IPS-NIHi7 (cell line): ENCODE measurements around the gene AP3M1.
A peak's percentile ranks its signal among the peaks of the same experiment; 100 is the strongest.

Experiments used
- DNase-seq: peaks from one replicate; pipeline ENCODE4 v3.0.0; 2012; ENCODE audit warnings: mixed read lengths; ENCODE audit errors: extremely low spot score

Gene AP3M1

GRCh38 chr10:74114041-74114448 lies 36.6 kb downstream of the AP3M1 start:
- DNase-seq, result no peak

DNA sequence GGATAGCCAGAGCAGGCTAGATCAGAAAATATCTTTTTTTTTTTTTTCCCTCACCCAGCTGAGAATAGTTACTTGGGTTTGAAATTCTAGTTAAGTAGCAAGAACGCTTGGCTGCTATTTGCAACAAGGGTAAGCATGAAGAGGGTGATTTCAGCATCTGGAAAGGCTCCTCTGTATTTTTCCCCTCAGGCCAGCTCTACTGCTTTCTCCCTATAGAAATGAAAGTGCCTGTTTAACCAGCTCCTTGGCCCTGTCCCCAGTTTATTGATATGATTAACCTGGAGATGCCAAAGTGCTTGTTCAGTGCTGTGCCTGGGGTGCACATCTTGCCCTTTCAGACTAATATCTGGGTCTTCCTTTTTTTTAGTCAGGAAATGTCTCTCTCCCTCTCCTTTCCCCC lies 37.1 kb downstream of the AP3M1 start:
- DNase-seq, result no peak

- no peak for DNase-seq
Measured at GRCh38 chr10:74111799-74112198, 38.8 kb downstream of the AP3M1 start.

DNA sequence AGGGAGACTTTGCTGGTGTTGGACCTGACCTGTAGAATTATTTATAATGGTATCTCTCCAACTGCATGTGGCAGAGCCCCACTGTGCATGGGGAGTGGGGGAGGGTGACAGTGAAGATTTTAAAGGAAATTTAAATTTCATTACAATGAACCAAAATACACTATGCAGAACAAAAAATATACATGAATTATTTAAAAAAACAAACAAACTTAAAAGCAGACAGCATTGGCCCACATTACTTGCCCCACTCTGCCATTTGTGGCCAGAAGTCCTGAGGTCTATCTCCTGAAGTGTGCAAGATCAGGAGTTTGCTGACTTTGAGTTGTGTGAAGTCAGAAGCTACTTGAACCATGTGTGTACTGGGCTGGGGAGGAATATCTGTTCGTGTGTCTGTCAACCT lies 40.5 kb downstream of the AP3M1 start:
- no peak for DNase-seq

DNA sequence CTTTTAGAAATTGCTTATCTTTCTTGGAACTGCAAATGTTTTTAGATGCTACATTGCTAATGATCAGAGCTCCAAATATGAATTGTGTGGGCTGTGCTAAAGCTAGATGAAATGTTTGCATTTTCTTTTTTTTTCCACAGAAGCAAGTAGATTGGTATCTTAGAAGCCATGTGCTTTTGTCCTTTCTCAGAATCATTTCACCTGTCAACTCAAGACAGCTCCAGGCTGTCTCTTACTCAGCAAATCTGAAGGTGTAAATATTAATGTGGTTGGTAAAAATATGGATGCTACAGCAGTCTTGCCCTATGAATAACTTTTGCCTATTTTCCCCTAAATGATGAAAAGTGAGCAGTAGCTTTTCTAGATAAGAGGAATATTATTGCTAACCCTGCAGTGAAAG lies 41.2 kb downstream of the AP3M1 start:
- no peak for DNase-seq

DNA sequence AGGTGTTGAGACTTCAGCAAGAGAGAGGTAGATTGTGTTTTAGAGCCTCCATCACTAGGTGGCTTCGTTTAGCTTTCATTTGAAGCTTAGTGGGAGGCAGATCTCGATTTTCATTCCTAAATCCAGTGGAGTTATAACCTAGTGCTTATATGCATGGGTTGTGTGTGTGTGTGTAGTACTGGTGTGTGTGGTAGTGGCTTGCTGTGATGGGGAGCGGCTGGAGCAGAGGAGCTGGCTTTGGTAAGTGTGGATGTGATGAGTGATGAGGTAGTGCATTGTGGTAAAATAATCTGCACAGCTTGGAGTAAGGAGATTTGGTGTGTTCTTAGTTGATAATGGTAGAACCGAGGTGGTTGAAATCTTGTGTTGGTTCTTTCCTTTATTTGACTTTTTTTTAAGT lies 43.2 kb downstream of the AP3M1 start:
- no peak for DNase-seq

- DNase-seq, result no peak
Measured at GRCh38 chr10:74104996-74105395, 45.6 kb downstream of the AP3M1 start.

GRCh38 chr10:74104480-74104879 lies 46.1 kb downstream of the AP3M1 start:
- DNase-seq, result no peak

DNA sequence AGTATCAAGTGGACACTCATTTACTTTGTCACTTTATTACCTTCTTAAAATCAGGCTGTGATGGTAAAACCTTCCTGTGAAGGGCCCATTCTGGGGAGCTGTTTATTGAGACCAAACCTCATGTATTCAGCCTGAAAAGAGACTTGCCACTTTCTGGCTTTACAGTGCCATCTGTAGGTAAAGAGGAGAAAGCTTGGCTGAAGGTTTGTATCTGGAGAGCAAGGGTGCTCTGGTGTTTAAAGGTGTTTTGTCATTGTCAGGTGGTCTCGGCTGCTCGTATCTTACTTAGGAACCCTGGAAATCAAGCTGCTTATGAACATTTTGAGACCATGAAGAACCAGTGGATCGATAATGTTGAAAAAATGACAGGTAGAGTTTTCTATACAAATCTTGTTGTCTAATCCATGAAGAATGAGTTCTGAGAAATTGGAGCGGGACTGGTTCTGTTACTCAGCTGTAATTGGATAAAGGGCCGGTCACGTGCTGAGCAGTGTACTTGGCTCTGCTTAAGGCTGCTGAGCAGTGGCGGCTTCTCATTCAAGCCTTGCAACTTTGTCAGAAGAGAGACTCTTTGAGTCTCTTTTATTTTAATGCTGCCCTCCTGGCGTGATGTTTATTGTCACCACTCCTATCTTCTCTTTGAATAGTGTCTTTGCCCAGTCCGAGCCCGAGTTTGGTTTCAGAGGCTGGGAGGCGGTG lies 46.9 kb downstream of the AP3M1 start:
- peak; percentile 33 for DNase-seq

GRCh38 chr10:74099836-74100235 lies 50.8 kb downstream of the AP3M1 start:
- DNase-seq, result no peak

GRCh38 chr10:74099420-74099819 lies 51.2 kb downstream of the AP3M1 start:
- DNase-seq, result no peak

GRCh38 chr10:74097776-74098175 lies 52.9 kb downstream of the AP3M1 start:
- DNase-seq, result no peak

DNA sequence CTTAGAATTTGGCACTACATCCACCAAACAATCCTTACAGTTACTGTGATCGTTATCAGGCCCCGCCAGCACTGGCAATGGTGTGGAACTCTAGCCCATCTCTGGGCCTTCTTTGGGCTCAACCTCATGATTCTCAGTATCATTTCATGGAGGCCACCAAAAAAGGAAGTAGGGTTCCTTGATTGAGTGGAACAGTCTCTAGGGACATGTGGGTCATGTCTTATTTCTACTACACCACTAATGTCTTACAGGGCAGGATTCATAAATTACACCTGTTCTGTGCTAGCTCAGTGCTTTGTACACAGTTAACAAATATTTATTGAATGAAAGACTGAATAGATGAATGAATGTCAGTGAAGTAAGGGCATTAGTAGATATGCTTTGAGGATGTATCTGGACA lies 53.9 kb downstream of the AP3M1 start:
- no peak for DNase-seq

DNA sequence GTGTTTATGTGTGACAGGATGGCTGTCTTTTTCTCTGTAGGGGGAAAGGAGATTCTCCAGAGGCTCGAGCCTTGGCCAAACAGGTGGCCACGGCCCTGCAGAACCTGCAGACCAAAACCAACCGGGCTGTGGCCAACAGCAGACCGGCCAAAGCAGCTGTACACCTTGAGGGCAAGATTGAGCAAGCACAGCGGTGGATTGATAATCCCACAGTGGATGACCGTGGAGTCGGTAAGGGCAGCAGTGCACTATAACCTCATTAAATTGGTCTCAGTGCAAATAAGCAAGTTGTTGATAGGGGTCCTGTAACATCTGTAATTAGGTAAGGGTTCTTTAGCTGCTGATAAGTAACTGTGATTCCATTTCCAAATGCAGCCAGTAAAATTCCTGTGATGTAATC lies 56.4 kb downstream of the AP3M1 start:
- no peak for DNase-seq

DNA sequence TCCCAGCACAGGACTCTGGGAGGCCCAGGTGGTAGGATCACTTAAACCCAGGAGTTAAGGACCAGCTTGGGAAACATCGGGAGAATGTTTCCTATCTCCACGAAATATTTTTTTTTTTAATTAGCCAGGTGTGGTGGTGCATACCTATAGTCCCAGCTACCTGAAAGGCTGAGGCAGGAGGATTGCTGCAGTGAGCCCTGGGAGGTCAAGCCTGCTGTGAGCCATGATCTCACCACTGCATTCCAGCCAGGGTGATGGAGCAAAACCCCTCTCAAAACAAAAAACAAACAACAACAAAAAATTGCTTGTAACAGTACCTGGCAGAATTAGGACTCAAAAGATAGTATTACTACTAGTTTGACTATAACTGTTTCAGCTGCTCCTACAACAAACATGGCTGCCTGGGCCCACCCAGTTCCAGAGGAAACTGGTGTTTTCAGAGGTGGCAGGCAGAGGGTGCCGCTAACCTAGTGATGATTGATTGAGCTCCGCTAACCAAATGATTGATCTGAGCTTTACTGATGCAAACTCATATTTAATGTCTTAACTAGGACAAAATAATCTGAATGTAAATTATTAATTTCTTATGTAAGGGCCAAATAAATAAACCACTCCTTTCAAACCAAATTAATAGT lies 57.0 kb downstream of the AP3M1 start:
- DNase-seq, result no peak

DNA sequence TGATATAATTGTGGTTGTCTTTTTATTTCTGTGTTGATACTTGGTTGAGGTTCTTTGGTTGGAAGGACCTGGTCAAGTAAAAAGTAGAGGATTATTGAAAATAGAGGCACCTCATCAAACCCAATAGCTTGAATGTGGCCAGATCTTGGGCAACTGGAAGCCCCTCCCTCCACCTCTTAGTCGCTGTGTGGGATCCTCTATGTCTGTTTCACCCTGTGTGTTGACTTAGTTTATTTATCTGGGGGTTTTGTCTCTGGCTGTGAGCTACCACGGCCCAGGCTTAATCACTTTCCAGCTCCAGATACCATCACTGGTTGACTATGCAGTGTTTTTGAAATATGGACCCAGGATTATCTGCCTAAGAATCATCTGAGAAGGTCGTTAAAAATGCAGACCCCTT lies 58.3 kb downstream of the AP3M1 start:
- no peak for DNase-seq

DNA sequence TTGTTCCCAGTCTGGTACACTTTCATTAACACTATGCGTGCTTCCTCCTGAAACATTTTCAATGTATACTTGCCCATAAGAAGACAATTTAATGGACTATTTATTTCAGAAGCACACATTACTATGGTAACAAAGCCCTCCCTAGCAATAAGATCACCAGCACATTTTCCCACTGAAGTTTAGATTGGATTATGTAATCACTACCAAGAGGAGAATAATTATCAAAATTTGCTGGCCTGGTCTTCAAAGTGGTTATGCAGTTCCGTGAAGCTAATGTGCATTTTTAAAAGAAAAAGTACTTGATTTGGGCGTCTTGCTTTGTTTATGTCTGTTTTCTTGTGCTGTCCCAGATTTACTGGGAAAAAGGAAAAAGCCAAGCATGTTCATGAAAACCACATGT lies 61.9 kb downstream of the AP3M1 start:
- no peak for DNase-seq

DNA sequence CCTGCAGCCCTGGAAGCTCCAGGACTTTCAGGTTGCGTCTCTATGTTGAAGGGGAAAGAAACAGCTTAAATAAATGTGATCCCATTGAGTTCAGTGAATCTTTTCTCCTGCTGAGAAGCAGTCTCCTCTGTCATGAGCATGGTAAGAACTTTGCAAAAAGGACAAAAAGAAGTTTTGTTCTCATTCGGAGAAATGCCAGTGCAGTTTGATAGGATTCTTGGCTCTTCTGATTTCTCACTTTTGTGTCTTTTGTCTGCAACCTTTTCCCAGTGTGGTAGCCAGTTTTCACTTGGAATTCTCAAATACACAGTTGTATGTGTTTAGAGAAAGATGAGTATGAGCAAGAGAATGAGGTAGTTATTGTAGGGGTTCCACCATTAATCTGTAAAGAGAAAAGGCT lies 64.3 kb downstream of the AP3M1 start:
- no peak for DNase-seq

DNA sequence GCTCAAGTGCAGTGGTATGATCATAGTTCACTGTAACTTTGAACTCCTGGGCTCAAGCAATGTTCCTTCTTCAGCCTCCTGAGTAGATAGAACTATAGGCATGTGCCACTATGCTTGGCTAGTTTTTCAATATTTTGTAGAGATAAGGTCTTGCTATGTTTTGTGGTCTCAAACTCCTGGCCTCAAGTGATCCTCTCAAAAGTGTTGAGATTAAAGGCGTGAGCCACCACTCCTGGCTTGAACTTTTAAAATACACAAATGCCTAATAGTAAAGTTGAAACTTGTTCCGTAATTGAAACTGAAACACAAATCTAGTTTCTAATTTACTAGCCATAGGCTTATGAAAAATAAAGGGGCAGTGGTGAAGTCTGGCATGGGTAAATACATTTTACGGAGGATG lies 65.7 kb downstream of the AP3M1 start:
- no peak for DNase-seq

DNA sequence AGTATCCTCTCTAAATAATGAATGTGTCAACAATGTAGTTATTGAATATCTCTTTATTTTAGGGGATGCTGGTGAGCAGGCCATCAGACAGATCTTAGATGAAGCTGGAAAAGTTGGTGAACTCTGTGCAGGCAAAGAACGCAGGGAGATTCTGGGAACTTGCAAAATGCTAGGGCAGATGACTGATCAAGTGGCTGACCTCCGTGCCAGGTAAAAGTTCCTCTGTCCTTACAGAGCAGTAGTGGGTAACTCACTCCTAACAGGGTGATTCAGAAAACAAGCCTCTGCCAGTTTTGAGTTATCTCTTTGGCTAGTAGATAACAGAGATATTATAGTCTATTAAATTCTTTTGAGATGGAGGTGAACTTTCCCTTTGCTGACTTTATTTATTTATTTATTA lies 67.3 kb downstream of the AP3M1 start:
- no peak for DNase-seq

DNA sequence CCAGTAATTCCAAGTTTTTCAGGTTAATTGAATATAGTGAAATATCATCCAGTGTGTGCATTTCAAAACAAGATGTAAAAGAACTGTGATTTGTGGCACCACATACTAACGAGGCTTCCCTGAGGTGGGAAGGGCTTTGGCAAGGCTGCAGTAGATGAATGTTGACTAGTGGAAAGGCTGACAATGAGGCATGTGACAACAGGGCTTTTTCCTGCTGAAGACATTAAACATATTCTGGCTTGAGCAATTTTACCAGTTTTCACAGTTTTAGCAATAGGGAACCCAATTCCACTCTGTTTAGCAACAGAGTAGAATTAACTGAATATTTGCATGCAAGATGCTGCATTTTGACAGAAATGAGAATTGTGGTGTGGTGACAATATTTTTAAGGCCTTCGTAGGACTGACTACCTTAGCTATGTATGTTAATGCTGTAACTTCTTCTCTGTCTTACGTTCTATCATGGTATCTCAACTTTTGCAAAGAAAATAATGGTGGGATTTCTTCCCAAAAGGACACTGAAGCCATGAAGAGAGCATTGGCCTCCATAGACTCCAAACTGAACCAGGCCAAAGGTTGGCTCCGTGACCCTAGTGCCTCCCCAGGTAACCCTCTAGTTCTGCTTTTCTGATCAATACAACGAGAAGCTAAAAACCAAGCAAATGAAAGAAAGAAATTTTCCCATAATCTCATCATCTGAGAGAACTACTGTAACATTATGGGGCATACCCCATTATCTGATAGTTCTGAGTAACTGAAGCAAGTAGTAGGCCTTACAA lies 68.5 kb downstream of the AP3M1 start:
- no peak for DNase-seq

DNA sequence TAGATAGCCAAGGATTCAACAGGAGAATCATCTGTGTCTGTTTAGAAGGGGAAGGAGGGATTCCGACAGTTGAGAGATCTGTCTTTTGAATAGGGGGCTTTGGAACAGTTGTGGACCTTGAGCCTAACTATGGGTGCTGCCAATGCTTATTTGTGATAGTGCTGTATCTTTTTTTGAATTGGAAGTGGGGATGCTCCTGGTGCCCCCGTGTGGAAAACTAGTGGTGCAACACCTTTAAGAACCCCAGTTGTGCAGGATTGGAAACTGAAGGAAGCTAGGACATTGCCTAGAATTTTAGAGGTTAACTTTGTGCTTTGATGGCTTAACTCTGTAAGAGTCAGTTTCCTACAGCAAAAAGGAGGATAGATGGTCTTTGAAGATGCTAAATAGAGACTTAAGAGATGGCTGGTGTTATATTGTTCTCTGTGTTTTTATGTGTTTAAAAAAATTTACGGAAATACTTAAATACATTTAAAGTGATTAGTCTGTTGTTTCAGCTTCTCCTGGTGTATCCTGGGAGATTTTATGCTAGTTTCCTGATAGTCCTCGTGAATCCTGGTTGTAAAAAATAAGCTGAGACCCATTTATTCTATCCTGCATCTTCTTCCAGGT lies 69.3 kb downstream of the AP3M1 start:
- DNase-seq, result peak; percentile 56
